ENCODE results near the gene ATP1A2.
"Not testable (repeated sequence)": the region's sequence is repeated elsewhere in the genome, so short reads cannot be mapped to it uniquely, and the experiment has no call there.

ATP1A2 gene

DNA sequence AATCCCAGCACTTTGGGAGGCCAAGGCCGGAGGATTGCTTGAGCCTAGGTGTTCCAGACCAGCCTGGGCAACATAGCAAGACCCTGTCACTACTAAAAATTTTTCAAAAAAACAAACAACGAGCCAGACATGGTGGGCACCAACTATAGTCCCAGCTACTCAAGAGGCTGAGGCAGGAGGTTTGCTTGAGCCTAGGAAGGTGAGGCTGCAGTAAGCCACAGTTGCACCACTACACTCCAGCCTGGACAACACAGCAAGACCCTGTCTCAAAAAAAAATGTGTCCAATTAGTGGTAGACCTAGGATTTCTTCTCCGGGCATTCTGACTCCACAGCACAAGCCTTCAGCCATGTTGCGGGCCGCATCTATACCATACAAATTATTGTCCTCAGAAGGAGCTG lies 10.4 kb upstream of the ATP1A2 start:
- TF ChIP-seq, protein P1, sequence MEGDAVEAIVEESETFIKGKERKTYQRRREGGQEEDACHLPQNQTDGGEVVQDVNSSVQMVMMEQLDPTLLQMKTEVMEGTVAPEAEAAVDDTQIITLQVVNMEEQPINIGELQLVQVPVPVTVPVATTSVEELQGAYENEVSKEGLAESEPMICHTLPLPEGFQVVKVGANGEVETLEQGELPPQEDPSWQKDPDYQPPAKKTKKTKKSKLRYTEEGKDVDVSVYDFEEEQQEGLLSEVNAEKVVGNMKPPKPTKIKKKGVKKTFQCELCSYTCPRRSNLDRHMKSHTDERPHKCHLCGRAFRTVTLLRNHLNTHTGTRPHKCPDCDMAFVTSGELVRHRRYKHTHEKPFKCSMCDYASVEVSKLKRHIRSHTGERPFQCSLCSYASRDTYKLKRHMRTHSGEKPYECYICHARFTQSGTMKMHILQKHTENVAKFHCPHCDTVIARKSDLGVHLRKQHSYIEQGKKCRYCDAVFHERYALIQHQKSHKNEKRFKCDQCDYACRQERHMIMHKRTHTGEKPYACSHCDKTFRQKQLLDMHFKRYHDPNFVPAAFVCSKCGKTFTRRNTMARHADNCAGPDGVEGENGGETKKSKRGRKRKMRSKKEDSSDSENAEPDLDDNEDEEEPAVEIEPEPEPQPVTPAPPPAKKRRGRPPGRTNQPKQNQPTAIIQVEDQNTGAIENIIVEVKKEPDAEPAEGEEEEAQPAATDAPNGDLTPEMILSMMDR (IDR thresholded peaks at IDR 0.05; ENCODE audit: control extremely low read depth, extremely low read depth, low read depth, missing control alignments), result no peak
- DNase-seq (ENCODE audit: extremely low spot score), result no peak
- ChIA-PET CTCF (interaction anchor here (0.5 to 7.1 kb wide), 14 partner anchors 8 to 501 kb away, joined by 3 to 125 read pairs (median 4); partner anchors contain the start of genes ATP1A2 and KCNJ9), POLR2A (no interaction called here)

DNA sequence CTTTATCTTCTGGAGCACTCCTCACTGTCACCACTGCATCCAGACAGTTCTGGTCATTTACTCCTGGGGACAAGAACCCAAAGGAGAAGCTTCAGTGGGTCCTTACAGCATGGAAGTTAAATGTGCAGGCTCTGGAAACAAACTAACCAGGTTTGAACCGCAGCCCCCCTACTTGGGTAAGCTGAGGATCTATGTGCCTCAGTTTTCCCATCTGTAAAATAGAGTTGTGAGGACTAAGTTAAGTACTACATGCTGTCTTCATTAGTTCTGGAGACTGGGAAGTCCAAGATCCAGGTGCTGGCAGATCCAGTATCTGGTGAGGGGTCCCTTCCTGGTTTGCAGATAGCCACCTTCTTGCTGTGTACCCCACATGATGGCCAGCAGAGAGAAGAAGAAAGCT lies 8.0 kb upstream of the ATP1A2 start:
- POLR2A ChIA-PET, result no interaction called here
- DNase-seq (ENCODE audit: extremely low spot score), result no peak
- TF ChIP-seq, protein P1 (IDR thresholded peaks at IDR 0.05; ENCODE audit: control extremely low read depth, extremely low read depth, low read depth, missing control alignments), result no peak
- CTCF ChIA-PET, result interaction anchor here (0.9 to 3.0 kb wide), 10 partner anchors 9 to 271 kb away, joined by 3 to 18 read pairs (median 4); partner anchors contain the start of gene IGSF8

DNA sequence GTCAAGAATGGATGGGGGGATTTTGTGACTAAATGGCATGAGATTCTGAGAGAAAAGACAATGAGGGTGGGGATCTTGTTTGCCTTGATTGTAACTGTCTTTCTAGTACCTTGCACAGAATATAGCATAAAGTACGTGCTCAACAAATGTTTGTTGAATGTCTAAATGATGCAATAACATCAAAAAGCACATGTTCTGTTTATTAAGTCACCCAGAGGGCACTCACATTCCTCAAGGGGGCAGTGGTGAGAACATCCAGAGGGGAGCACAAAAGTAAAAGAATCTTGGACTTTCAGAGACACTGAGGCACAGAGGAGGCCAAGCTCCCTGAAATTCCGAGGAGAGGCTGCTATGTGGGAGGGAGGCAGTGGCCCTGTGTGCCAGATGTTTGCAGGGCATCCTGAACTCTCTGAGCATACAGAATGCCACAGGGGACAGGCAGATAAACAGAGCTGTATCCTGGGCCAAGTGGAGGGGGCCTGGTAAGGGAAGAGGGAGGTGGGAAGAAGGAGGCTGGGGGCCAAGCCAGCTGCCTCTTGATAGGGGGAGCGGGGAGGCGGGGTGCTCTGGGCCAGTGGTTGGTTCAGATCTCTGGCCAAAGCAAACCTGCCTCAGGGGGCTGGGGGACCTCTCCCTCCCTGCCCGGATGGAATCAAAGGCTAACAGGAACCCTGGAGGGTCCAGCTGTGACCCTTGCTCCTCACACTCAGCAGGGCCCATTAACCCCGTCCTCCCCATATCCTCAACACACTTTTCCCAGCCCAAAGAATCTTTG lies 6.5 kb upstream of the ATP1A2 start:
- POLR2A ChIA-PET, result no interaction called here
- DNase-seq (ENCODE audit: extremely low spot score), result peak; percentile 60
- TF ChIP-seq, protein P1 (IDR thresholded peaks at IDR 0.05; ENCODE audit: control extremely low read depth, extremely low read depth, low read depth, missing control alignments), result peak; percentile 35
- CTCF ChIA-PET, result interaction anchor here (0.6 to 3.0 kb wide), 20 partner anchors 8 to 270 kb away, joined by 3 to 18 read pairs (median 4); partner anchors contain the start of gene NHLH1

DNA sequence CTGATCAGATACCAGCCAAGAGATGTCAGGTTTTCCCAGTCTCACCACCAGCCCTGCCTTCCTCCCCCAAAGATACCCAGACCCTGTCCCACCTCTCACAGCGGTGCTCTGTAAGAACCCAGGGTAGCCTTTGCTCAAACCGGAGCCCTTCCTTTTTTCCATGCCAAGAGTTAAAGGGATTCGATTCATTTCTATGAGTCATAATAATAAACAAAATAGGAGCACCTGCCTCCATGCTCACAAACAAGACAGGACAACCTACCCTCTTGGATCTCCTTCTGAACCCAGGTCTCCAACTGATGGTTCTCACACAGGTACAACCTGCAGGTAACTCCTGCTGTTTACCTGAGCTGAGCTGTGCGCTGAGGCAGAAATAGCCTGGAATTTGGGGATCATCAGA lies 5.9 kb upstream of the ATP1A2 start:
- ChIA-PET POLR2A (no interaction called here), CTCF (interaction anchor here (0.6 to 3.0 kb wide), 13 partner anchors 8 to 194 kb away, joined by 3 to 18 read pairs (median 4); no protein-coding TSS in a partner anchor)
- TF ChIP-seq, protein P1 (IDR thresholded peaks at IDR 0.05; ENCODE audit: control extremely low read depth, extremely low read depth, low read depth, missing control alignments), result no peak
- no peak for DNase-seq (ENCODE audit: extremely low spot score)

DNA sequence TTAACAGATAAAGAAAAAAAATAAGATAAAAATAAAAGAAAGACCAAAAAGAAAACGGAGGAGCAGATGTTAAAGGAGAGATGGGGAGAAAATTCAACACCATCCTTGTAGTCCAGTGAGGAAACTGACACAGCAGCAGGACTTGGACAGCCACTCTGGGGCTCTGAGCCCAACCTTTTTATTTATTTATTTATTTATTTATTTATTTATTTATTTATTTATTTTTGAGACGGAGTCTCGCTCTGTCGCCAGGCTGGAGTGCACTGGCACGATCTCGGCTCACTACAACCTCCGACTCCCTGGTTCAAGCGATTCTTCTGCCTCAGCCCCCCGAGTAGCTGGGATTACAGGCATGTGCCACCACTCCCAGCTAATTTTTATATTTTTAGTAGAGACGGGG lies 4.1 kb upstream of the ATP1A2 start:
- CTCF ChIA-PET, result interaction anchor here (1.5 to 1.8 kb wide), 2 partner anchors 51 to 265 kb away, joined by 3 to 4 read pairs; no protein-coding TSS in a partner anchor

DNA sequence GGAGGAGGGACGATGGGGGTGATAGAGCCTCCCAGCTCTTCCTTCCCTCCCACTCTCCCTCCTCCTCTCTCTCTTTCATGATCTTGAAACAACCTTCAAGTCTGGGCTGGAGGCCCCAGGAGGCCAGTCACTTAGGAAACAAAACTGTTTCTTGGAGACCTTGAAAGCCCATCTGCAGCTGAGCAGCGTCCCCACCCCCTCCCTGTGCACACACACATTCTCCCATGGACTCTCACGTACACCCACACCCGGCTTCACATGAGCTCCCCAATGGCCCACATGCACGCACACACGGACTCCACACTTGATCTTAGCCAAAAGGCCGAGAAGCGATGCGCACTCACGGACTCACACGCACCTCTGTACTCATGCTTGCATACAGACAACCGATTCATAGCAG lies 3.2 kb upstream of the ATP1A2 start:
- TF ChIP-seq, protein P1 (IDR thresholded peaks at IDR 0.05; ENCODE audit: control extremely low read depth, extremely low read depth, low read depth, missing control alignments), result no peak
- DNase-seq (ENCODE audit: extremely low spot score), result no peak
- CTCF ChIA-PET, result interaction anchor here (0.7 to 1.1 kb wide), 2 partner anchors 81 to 264 kb away, joined by 3 read pairs; no protein-coding TSS in a partner anchor
- POLR2A ChIA-PET, result no interaction called here

More for the DNA sequence above, 4.1 kb upstream of the ATP1A2 start:
- DNase-seq (ENCODE audit: extremely low spot score); POLR2A ChIA-PET: not testable (repeated sequence)

DNA sequence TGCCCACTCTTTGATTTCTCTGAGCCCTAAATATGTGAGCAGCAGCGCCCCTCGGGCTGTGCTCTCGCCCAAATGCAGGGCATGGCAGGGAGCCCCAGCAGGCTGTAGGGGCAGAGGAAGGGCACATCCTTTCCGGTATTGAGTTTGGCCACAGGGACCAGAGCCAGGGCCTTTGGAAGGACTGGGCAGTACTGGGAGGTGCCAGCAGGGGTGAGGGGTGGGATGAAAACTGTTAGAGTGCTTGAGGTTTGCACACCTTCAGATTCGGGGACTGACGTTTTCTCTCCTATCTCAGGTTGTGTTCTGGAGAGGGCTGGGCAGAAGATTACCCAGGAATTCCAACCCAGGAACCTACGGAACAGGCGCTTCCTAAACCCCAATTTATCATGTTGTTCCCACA lies 2.2 kb upstream of the ATP1A2 start:
- ChIA-PET CTCF (interaction anchor here (1.0 kb wide), 1 partner anchor 9 kb away, joined by 3 read pairs; no protein-coding TSS in a partner anchor), POLR2A (no interaction called here)
- TF ChIP-seq, protein P1 (IDR thresholded peaks at IDR 0.05; ENCODE audit: control extremely low read depth, extremely low read depth, low read depth, missing control alignments), result no peak
- DNase-seq (ENCODE audit: extremely low spot score), result no peak

All from GM10248 (cell line).